Neural progenitor cell (in vitro differentiated cells): ENCODE data around the gene FAM234B. TPM values are rescaled to one million over a fixed set of nuclear protein-coding genes. Genes with fewer than 3 reads are reported as not detected.

ENCODE experiments used
- DNase-seq: peaks from one replicate; pipeline ENCODE4 v3.0.0-alpha.2; 2016; ENCODE audit warnings: low spot score
- H2AFZ ChIP-seq: fragments of 200-600 bp; sonication (generic); replicated peaks from 2 replicates; pipeline ENCODE4 v1.6.1; 2016; ENCODE audit warnings: antibody characterized with exemption
- H3F3A ChIP-seq: fragments of 200-600 bp; sonication (generic); 2 replicates; pipeline ENCODE4 v1.6.1; 2016; ENCODE audit warnings: antibody characterized with exemption, low read depth
- H3K27ac ChIP-seq: fragments of 200-600 bp; sonication (generic); 2 replicates; pipeline ENCODE4 v1.5.1; 2016; ENCODE audit warnings: mild to moderate bottlenecking
- H3K27me3 ChIP-seq: fragments of 200-600 bp; sonication (generic); 2 replicates; pipeline ENCODE4 v1.6.1; 2016; ENCODE audit warnings: mild to moderate bottlenecking, moderate library complexity
- H3K36me3 ChIP-seq: fragments of 200-600 bp; sonication (generic); 2 replicates; pipeline ENCODE4 v1.5.1; 2016
- H3K4me1 ChIP-seq: fragments of 200-600 bp; sonication (generic); 2 replicates; pipeline ENCODE4 v1.6.1; 2016; ENCODE audit warnings: mixed run types
- H3K4me2 ChIP-seq: fragments of 200-600 bp; sonication (generic); 2 replicates; pipeline ENCODE4 v1.6.1; 2016
- H3K4me3 ChIP-seq: fragments of 200-600 bp; sonication (generic); 2 replicates; pipeline ENCODE4 v1.5.1; 2016
- H3K79me2 ChIP-seq: fragments of 200-600 bp; sonication (generic); 2 replicates; pipeline ENCODE4 v1.6.1; 2016; ENCODE audit warnings: low read depth
- H3K9ac ChIP-seq: fragments of 200-600 bp; sonication (generic); 2 replicates; pipeline ENCODE4 v1.6.1; 2016
- H3K9me3 ChIP-seq: fragments of 200-600 bp; sonication (generic); 2 replicates; pipeline ENCODE4 v1.5.1; 2016; ENCODE audit warnings: low read depth
- H4K20me1 ChIP-seq: fragments of 200-600 bp; sonication (generic); 2 replicates; pipeline ENCODE4 v1.6.1; 2016; ENCODE audit warnings: low read depth
- H3K27ac Mint-ChIP-seq: 3 replicates; pipeline ENCODE4 v1.8.0; 2021; ENCODE audit warnings: mixed read lengths
- H3K27me3 Mint-ChIP-seq: 2 replicates; pipeline ENCODE4 v1.8.0; 2022; ENCODE audit warnings: low read depth, mild to moderate bottlenecking, inconsistent platforms, moderate library complexity, mixed read lengths; ENCODE audit not compliant: insufficient read depth
- H3K36me3 Mint-ChIP-seq: 3 replicates; pipeline ENCODE4 v1.8.0; 2021; ENCODE audit warnings: mixed read lengths
- H3K4me1 Mint-ChIP-seq: 3 replicates; pipeline ENCODE4 v1.8.0; 2021; ENCODE audit warnings: mixed read lengths
- H3K4me3 Mint-ChIP-seq: 3 replicates; pipeline ENCODE4 v1.8.0; 2021; ENCODE audit warnings: mild to moderate bottlenecking, moderate library complexity, mixed read lengths
- H3K9me3 Mint-ChIP-seq: 3 replicates; pipeline ENCODE4 v1.8.0; 2020; ENCODE audit warnings: mixed read lengths
- EZH2 ChIP-seq: fragments of 200-600 bp; sonication (generic); IDR thresholded peaks from 2 replicates; pipeline ENCODE4 v1.6.1; 2017; ENCODE audit warnings: antibody characterized with exemption, mild to moderate bottlenecking, moderate library complexity
- EZH2phosphoT487 ChIP-seq: fragments of 200-600 bp; sonication (generic); IDR thresholded peaks from 2 replicates; pipeline ENCODE4 v1.6.1; 2017; ENCODE audit warnings: antibody characterized with exemption
- total RNA-seq: library from RNA; depleted of rRNA; stranded (reverse); fragments of >200 nt; gene quantifications from 2 replicates; pipeline ENCODE4 v1.2.3, GENCODE V29; 2015; ENCODE audit warnings: low replicate concordance
- TF ChIP-seq, protein P1 (sequence below): fragments of 200-600 bp; sonication (generic); IDR thresholded peaks from 2 replicates; pipeline ENCODE4 v1.5.1; 2017; ENCODE audit warnings: antibody characterized with exemption, mild to moderate bottlenecking

The FAM234B gene
- total RNA-seq, 1 donor from 2014 or later, result 20.8 TPM

DNA sequence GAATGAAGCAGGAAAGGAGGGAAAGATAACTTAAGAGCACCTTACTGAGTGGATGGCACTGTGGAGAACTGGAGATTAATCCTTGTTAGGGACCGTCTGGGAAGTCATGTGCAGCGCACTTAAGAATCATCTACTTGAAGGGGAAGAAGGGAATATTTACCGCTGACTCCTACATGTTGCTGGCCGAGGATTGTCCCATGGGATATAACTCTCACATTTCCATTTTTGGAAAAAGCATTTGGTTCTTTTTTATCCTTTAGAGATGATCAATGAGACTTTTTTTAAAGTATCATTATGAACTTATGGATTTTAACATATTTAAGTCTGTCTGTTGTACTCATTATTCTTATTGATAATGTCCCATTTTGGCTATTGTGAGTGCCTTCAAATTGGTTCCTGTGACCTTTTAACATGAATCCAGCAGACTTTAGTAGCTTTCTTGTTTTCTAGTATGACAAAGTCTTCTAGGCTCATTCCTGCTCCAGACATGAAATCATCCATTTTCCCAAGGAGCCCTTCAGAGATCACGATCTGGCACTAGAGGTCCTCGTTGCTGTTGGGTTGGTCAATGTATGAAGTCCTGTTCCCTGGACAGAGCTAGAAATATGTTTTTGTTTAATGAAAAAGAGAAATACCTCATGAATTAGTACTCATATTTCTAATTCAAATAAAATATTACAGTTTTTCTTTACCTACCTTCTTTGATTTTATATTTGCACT is 20.2 kb upstream of the FAM234B start:
- Histone ChIP-seq H3K4me1 (peaks cover 21% of the 10 kb centered on the region), H3K9me3 (no peaks in the 10 kb centered on the region), H3K4me2 (no peak overlapping the region), H4K20me1 (no peaks in the 10 kb centered on the region), H3F3A (peaks cover 12% of the 10 kb centered on the region), H3K9ac (no peak overlapping the region), H3K36me3 (no peaks in the 10 kb centered on the region), H3K27me3 (no peaks in the 10 kb centered on the region), H3K79me2 (no peaks in the 10 kb centered on the region), H3K4me3 (no peak overlapping the region), H3K27ac (no peak overlapping the region), H2AFZ (no peak overlapping the region)
- H3K4me3 Mint-ChIP-seq, result no peak overlapping the region
- TF ChIP-seq EZH2phosphoT487 (no peak), EZH2 (no peak)
- TF ChIP-seq, protein P1, sequence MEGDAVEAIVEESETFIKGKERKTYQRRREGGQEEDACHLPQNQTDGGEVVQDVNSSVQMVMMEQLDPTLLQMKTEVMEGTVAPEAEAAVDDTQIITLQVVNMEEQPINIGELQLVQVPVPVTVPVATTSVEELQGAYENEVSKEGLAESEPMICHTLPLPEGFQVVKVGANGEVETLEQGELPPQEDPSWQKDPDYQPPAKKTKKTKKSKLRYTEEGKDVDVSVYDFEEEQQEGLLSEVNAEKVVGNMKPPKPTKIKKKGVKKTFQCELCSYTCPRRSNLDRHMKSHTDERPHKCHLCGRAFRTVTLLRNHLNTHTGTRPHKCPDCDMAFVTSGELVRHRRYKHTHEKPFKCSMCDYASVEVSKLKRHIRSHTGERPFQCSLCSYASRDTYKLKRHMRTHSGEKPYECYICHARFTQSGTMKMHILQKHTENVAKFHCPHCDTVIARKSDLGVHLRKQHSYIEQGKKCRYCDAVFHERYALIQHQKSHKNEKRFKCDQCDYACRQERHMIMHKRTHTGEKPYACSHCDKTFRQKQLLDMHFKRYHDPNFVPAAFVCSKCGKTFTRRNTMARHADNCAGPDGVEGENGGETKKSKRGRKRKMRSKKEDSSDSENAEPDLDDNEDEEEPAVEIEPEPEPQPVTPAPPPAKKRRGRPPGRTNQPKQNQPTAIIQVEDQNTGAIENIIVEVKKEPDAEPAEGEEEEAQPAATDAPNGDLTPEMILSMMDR, result peak; percentile 38
- peaks cover 5% of the 10 kb centered on the region for H3K4me1 Mint-ChIP-seq
- no peaks in the 10 kb centered on the region for H3K36me3 Mint-ChIP-seq
- peaks cover 6% of the 10 kb centered on the region for H3K27me3 Mint-ChIP-seq
- DNase-seq, result peak; percentile 18
- H3K9me3 Mint-ChIP-seq, result no peaks in the 10 kb centered on the region
- no peak overlapping the region for H3K27ac Mint-ChIP-seq

DNA sequence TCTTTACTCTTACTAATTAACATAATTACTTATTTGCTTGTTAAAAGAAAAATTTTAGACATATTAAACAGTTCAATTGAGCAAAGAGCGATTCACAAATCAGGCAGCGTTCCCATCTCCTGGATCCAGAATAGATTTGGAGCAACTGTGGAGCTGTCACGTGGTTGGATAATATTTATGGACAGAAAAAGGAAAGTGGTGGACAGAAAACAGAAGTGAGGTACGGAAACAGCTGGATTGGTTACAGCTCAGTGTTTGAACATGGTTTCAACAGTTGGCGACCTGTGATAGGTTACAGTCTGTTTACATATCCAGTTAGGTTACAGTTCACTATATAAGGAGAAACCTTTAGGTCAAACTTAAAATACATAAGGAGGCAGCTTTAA is 19.7 kb upstream of the FAM234B start:
- Mint-ChIP-seq H3K4me1 (peaks cover 11% of the 10 kb centered on the region), H3K9me3 (no peaks in the 10 kb centered on the region), H3K27me3 (peaks cover 4% of the 10 kb centered on the region), H3K27ac (no peak overlapping the region), H3K36me3 (no peaks in the 10 kb centered on the region), H3K4me3 (no peak overlapping the region)
- no peaks in the 10 kb centered on the region for H3K27me3 ChIP-seq
- no peak overlapping the region for H3K9ac ChIP-seq
- peaks cover 18% of the 10 kb centered on the region for H3F3A ChIP-seq
- H3K27ac ChIP-seq, result no peak overlapping the region
- H4K20me1 ChIP-seq, result no peaks in the 10 kb centered on the region
- no peaks in the 10 kb centered on the region for H3K36me3 ChIP-seq
- H3K4me2 ChIP-seq, result no peak overlapping the region
- no peaks in the 10 kb centered on the region for H3K9me3 ChIP-seq
- TF ChIP-seq EZH2, result no peak
- TF ChIP-seq, protein P1, result no peak
- no peak for TF ChIP-seq EZH2phosphoT487
- no peak overlapping the region for H3K4me3 ChIP-seq
- no peak for DNase-seq
- peaks cover 27% of the 10 kb centered on the region for H3K4me1 ChIP-seq
- H2AFZ ChIP-seq, result no peak overlapping the region
- H3K79me2 ChIP-seq, result no peaks in the 10 kb centered on the region

DNA sequence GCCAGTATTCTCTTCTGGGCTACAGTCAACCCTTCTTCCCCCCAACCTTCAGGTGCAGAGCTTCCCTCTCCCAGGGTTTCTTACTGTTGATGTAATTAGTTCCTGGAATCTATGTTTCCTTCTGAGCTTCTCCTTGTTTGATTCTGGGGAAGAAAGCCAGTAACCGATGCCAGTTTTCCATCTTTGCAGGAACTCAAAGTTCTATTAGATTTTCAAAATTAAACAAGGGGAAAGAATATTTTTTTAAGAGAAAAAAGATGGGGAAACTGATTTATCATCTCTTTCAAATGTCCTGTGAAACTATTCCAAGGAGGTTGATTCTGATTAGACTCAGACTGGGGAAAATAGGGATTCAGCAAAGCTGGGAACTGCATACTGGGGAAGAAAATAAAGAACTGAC is 17.9 kb upstream of the FAM234B start:
- no peak overlapping the region for H3K4me3 ChIP-seq
- Mint-ChIP-seq H3K4me3 (no peak overlapping the region), H3K27ac (no peak overlapping the region), H3K9me3 (no peaks in the 10 kb centered on the region), H3K4me1 (peaks cover 15% of the 10 kb centered on the region), H3K27me3 (no peaks in the 10 kb centered on the region), H3K36me3 (no peaks in the 10 kb centered on the region)
- no peak for TF ChIP-seq EZH2phosphoT487
- no peak for TF ChIP-seq EZH2
- TF ChIP-seq, protein P1, result no peak
- H3K4me2 ChIP-seq, result no peak overlapping the region
- no peaks in the 10 kb centered on the region for H3K36me3 ChIP-seq
- no peak overlapping the region for H2AFZ ChIP-seq
- H4K20me1 ChIP-seq, result no peaks in the 10 kb centered on the region
- no peaks in the 10 kb centered on the region for H3K9me3 ChIP-seq
- no peaks in the 10 kb centered on the region for H3K27me3 ChIP-seq
- H3F3A ChIP-seq, result peaks cover 36% of the 10 kb centered on the region
- no peak overlapping the region for H3K9ac ChIP-seq
- H3K4me1 ChIP-seq, result peaks cover 44% of the 10 kb centered on the region
- no peak overlapping the region for H3K27ac ChIP-seq
- no peaks in the 10 kb centered on the region for H3K79me2 ChIP-seq
- no peak for DNase-seq
